ENCODE measurements around the gene HAPLN2.

Gene HAPLN2

GRCh38 chr1:156646738-156647211 lies 27.6 kb downstream of the HAPLN2 start:
- no peak for DNase-seq

- no peak for DNase-seq
Measured at GRCh38 chr1:156647351-156647750, 28.1 kb downstream of the HAPLN2 start.

- no peak for DNase-seq
Measured at GRCh38 chr1:156648496-156648895, 29.3 kb downstream of the HAPLN2 start.

GRCh38 chr1:156648951-156649350 lies 29.7 kb downstream of the HAPLN2 start:
- no peak for DNase-seq

- peak; percentile 10 for DNase-seq
Measured at GRCh38 chr1:156652131-156652991, 33.1 kb downstream of the HAPLN2 start.

GRCh38 chr1:156652992-156653355 lies 33.8 kb downstream of the HAPLN2 start:
- DNase-seq = no peak

GRCh38 chr1:156654700-156655099 lies 35.5 kb downstream of the HAPLN2 start:
- no peak for DNase-seq

- DNase-seq = no peak
Measured at GRCh38 chr1:156655151-156655903, 36.1 kb downstream of the HAPLN2 start.

GRCh38 chr1:156655904-156656516 lies 36.8 kb downstream of the HAPLN2 start:
- no peak for DNase-seq

GRCh38 chr1:156656806-156657740 lies 37.9 kb downstream of the HAPLN2 start:
- DNase-seq = peak; percentile 11

GRCh38 chr1:156657741-156658319 lies 38.6 kb downstream of the HAPLN2 start:
- DNase-seq = no peak

GRCh38 chr1:156658496-156658895 lies 39.3 kb downstream of the HAPLN2 start:
- DNase-seq = no peak

- no peak for DNase-seq
Measured at GRCh38 chr1:156658945-156659574, 39.8 kb downstream of the HAPLN2 start.

- no peak for DNase-seq
Measured at GRCh38 chr1:156659661-156659987, 40.4 kb downstream of the HAPLN2 start.

GRCh38 chr1:156659988-156660751 lies 41.0 kb downstream of the HAPLN2 start:
- peak; percentile 88 for DNase-seq

- DNase-seq = no peak
Measured at GRCh38 chr1:156660752-156661112, 41.5 kb downstream of the HAPLN2 start.

- DNase-seq = no peak
Measured at GRCh38 chr1:156662005-156662799, 43.0 kb downstream of the HAPLN2 start.

- DNase-seq = no peak
Measured at GRCh38 chr1:156662800-156663055, 43.5 kb downstream of the HAPLN2 start.

- no peak for DNase-seq
Measured at GRCh38 chr1:156663178-156663577, 44.0 kb downstream of the HAPLN2 start.

- no peak for DNase-seq
Measured at GRCh38 chr1:156664046-156664766, 45.0 kb downstream of the HAPLN2 start.

Data from kidney glomerular epithelial cell (primary cell).